CD14-positive monocyte (primary cell): Measurements from ENCODE around the gene SMIM35. TPM values are rescaled to one million over a fixed set of nuclear protein-coding genes. Genes with fewer than 3 reads are reported as not detected.

Experiments
- DNase-seq, 3 donors: peaks; one replicate each; pipeline ENCODE4 v3.0.0-alpha.2; 2011 to 2022
- H2AFZ ChIP-seq: 2 replicates; pipeline ENCODE4 v1.6.0; 2012; ENCODE audit warnings: mild to moderate bottlenecking, low read depth, low read length, inconsistent platforms; ENCODE audit not compliant: insufficient read depth, poor library complexity, severe bottlenecking
- H3K27ac ChIP-seq, 2 donors: 1 replicate in 1 of 2; 2 replicates in 1 of 2; pipeline ENCODE4 v1.5.1; 2012 to 2013; ENCODE audit warnings: low read length in 2 of 2, control low read depth in 1 of 2, inconsistent platforms in 1 of 2, low read depth in 1 of 2, mild to moderate bottlenecking in 1 of 2
- H3K27me3 ChIP-seq, 2 donors: one replicate each; pipeline versions ENCODE4 v1.6.0 to v1.6.1; 2011 to 2013; ENCODE audit warnings: low read length in 2 of 2; ENCODE audit not compliant: control insufficient read depth in 2 of 2, insufficient read depth in 2 of 2
- H3K36me3 ChIP-seq, 2 donors: replicated peaks in 1 of 2; 1 replicate in 1 of 2; 2 replicates in 1 of 2; pipeline versions ENCODE4 v1.5.1 to v1.6.1; 2012 to 2013; ENCODE audit warnings: low read length in 2 of 2, control low read depth in 1 of 2, inconsistent platforms in 1 of 2, mild to moderate bottlenecking in 1 of 2; ENCODE audit not compliant: insufficient read depth in 2 of 2, control insufficient read depth in 1 of 2
- H3K4me1 ChIP-seq, 2 donors: 1 replicate in 1 of 2; 2 replicates in 1 of 2; pipeline versions ENCODE4 v1.5.1 to v1.6.1; 2012 to 2013; ENCODE audit warnings: low read length in 2 of 2, control low read depth in 1 of 2, inconsistent platforms in 1 of 2, mild to moderate bottlenecking in 1 of 2, moderate library complexity in 1 of 2; ENCODE audit not compliant: insufficient read depth in 2 of 2, control insufficient read depth in 1 of 2
- H3K4me2 ChIP-seq: replicated peaks from 2 replicates; pipeline ENCODE3; 2012; ENCODE audit warnings: low read length, moderate library complexity, mild to moderate bottlenecking; ENCODE audit not compliant: poor library complexity, severe bottlenecking; ENCODE audit errors: extremely low read depth
- H3K4me3 ChIP-seq, 3 experiments: fragments of 200-600 bp in 1 of 3; sonication (generic) in 1 of 3; replicated peaks in 1 of 3; 1 replicate in 2 of 3; 2 replicates in 1 of 3; pipeline ENCODE4 v1.5.1; 2011 to 2013; ENCODE audit warnings: low read length in 3 of 3, mild to moderate bottlenecking in 3 of 3, control low read depth in 2 of 3, low read depth in 2 of 3, inconsistent platforms in 1 of 3, moderate library complexity in 1 of 3
- H3K79me2 ChIP-seq: 2 replicates; pipeline ENCODE4 v1.6.0; 2012; ENCODE audit warnings: mild to moderate bottlenecking, control low read depth, inconsistent platforms, low read length, moderate library complexity; ENCODE audit not compliant: insufficient read depth
- H3K9ac ChIP-seq: 2 replicates; pipeline ENCODE4 v1.6.0; 2017; ENCODE audit warnings: low read length, mild to moderate bottlenecking; ENCODE audit not compliant: insufficient read depth, poor library complexity, severe bottlenecking
- H3K9me3 ChIP-seq, 2 donors: replicated peaks in 1 of 2; 1 replicate in 1 of 2; 2 replicates in 1 of 2; pipeline versions ENCODE4 v1.5.1 to v1.6.1; 2012 to 2013; ENCODE audit warnings: low read length in 2 of 2, control low read depth in 1 of 2; ENCODE audit not compliant: control insufficient read depth in 1 of 2, insufficient read depth in 1 of 2
- H4K20me1 ChIP-seq: 2 replicates; pipeline ENCODE4 v1.6.0; 2012; ENCODE audit warnings: mild to moderate bottlenecking, low read length, control low read depth, moderate library complexity; ENCODE audit not compliant: insufficient read depth
- H3K27ac Mint-ChIP-seq, 7 donors: one replicate each; pipeline ENCODE4 v1.8.0; 2020; ENCODE audit warnings: mild to moderate bottlenecking in 7 of 7, mixed read lengths in 7 of 7, moderate library complexity in 6 of 7, inconsistent platforms in 2 of 7
- H3K27me3 Mint-ChIP-seq, 3 donors: one replicate each; pipeline ENCODE4 v1.8.0; 2021 to 2022; ENCODE audit warnings: low read depth in 3 of 3, mild to moderate bottlenecking in 3 of 3, mixed read lengths in 3 of 3, moderate library complexity in 3 of 3, inconsistent platforms in 1 of 3
- H3K36me3 Mint-ChIP-seq, 2 donors: one replicate each; pipeline ENCODE4 v1.8.0; 2020; ENCODE audit warnings: mixed read lengths in 2 of 2, inconsistent platforms in 1 of 2, mild to moderate bottlenecking in 1 of 2
- H3K4me1 Mint-ChIP-seq: one replicate; pipeline ENCODE4 v1.8.0; 2020; ENCODE audit warnings: mild to moderate bottlenecking, mixed read lengths
- H3K4me3 Mint-ChIP-seq, 2 donors: one replicate each; pipeline ENCODE4 v1.8.0; 2020; ENCODE audit warnings: mild to moderate bottlenecking in 2 of 2, mixed read lengths in 2 of 2, moderate library complexity in 1 of 2
- H3K9me3 Mint-ChIP-seq, 7 donors: one replicate each; pipeline ENCODE4 v1.8.0; 2020 to 2022; ENCODE audit warnings: mixed read lengths in 7 of 7, mild to moderate bottlenecking in 6 of 7, moderate library complexity in 6 of 7, inconsistent platforms in 2 of 7
- CTCF ChIP-seq: fragments of 200-600 bp; IDR thresholded peaks from one replicate; pipeline ENCODE4 v1.8.0; 2022; ENCODE audit warnings: antibody characterized with exemption, mild to moderate bottlenecking
- WGBS: methylation state at CpG from one replicate; pipeline ENCODE4 v1.1.5; 2013; ENCODE audit warnings: missing lambda C conversion rate; ENCODE audit not compliant: insufficient coverage; 5-methylcytosine and 5-hydroxymethylcytosine counted together
- intact Hi-C, 2 donors: fragments of 100-400 bp; cut with micrococcal nuclease; formaldehyde crosslinking; loops; one replicate each; pipeline versions ENCODE4 v1.15.0 to v1.15.1; 2023
- polyA plus RNA-seq, 3 donors: library from polyadenylated mRNA; depleted of rRNA in 1 of 3; unstranded in 2 of 3; stranded (reverse) in 1 of 3; fragments of 300-500 nt in 2 of 3; fragments of >200 nt in 1 of 3; fragmentation: Illumina TruSeq in 2 of 3; gene quantifications; 1 replicate in 2 of 3; 2 replicates in 1 of 3; pipeline ENCODE4 v1.2.3, GENCODE V29; 2012 to 2021

Gene SMIM35
- polyA plus RNA-seq, 3 donors, result 0.05 to 0.29 (median 0.11) TPM

DNA sequence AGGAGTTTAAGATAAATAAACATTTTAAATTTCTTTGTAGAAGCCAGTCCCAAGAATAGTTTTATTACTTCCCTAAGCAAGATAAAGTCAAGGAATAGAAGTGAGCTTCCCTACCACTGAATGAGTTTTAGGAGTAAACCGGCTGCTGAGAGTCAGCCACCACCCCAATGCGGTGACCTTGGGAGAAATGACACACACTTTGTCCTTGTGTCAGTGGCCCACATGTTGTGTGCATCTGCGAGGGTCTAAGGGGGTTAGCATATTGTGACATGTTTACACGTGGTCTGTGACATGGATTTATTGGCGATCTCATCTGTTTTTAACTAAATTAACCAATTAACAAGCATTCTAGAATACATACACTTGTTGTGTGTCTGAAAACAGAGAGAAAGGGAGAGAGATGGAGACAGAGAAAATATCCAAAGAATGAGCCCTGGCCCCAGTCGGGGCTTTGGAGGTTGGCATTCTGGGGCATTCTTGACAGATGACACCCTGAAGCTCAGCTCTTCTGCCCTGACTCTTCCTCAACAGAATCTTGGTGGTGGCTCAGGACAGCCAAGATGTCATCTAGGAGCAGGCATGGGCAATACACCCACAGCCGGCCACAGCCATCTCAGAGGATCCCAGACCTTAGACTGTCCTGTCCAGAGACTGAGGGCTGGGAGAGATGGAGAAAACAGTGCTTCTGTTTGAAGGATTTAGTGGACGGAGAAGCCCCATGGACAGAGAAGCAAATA is 39.6 kb downstream of the SMIM35 start:
- Histone ChIP-seq H3K4me2 (no peak overlapping the region), H2AFZ (no peak overlapping the region), H4K20me1 (no peaks in the 10 kb centered on the region), H3K27me3 (no peaks in the 10 kb centered on the region), H3K36me3 (no peaks in the 10 kb centered on the region), H3K9ac (no peak overlapping the region), H3K27ac (no peak overlapping the region), H3K4me3 (no peak overlapping the region), H3K79me2 (no peaks in the 10 kb centered on the region), H3K4me1 (peaks cover 2 to 3% of the 10 kb centered on the region in 2 donors), H3K9me3 (no peaks in the 10 kb centered on the region)
- Mint-ChIP-seq H3K9me3 (peaks cover 0 to 2% (median 0%) of the 10 kb centered on the region in 7 donors), H3K36me3 (no peaks in the 10 kb centered on the region), H3K27ac (peak overlapping the region in 1 of 7 donors; percentile 42), H3K27me3 (peaks cover 0 to 6% (median 2%) of the 10 kb centered on the region in 3 donors), H3K4me1 (peaks cover 19% of the 10 kb centered on the region), H3K4me3 (no peak overlapping the region)
- no peak for DNase-seq
- intact Hi-C loops, result no loop called here
- WGBS, result 97% methylated on average over 5 of the region's 8 CpGs
- TF ChIP-seq CTCF, result no peak

GRCh38 chr11:118046051-118046963 is 40.5 kb downstream of the SMIM35 start:
- Mint-ChIP-seq H3K4me1 (peaks cover 15% of the 10 kb centered on the region), H3K27me3 (peaks cover 0 to 6% (median 4%) of the 10 kb centered on the region in 3 donors), H3K9me3 (peaks cover 0 to 2% (median 0%) of the 10 kb centered on the region in 7 donors), H3K27ac (no peak overlapping the region), H3K36me3 (no peaks in the 10 kb centered on the region), H3K4me3 (no peak overlapping the region)
- H3K36me3 ChIP-seq, result no peaks in the 10 kb centered on the region
- H3K4me3 ChIP-seq, result no peak overlapping the region
- H2AFZ ChIP-seq, result no peak overlapping the region
- H3K4me1 ChIP-seq, result no peaks in the 10 kb centered on the region
- TF ChIP-seq CTCF, result no peak
- H3K4me2 ChIP-seq, result no peak overlapping the region
- H3K79me2 ChIP-seq, result no peaks in the 10 kb centered on the region
- 51% methylated on average over 2 of the region's 5 CpGs for WGBS
- no peak overlapping the region for H3K9ac ChIP-seq
- no peaks in the 10 kb centered on the region for H3K27me3 ChIP-seq
- DNase-seq, result no peak
- intact Hi-C loops, result no loop called here
- no peaks in the 10 kb centered on the region for H3K9me3 ChIP-seq
- H3K27ac ChIP-seq, result no peak overlapping the region
- H4K20me1 ChIP-seq, result no peaks in the 10 kb centered on the region
